ENCODE results near the gene GPR33.

The GPR33 gene

GRCh38 chr14:31487886-31488285, at the start of gene GPR33:
TSS of gene GPR33 (minus strand) at chr14:31488039. CDS start at chr14:31483965, 4,074 bp downstream.
- Mint-ChIP-seq H3K27ac (no peak within 1 kb of the TSS), H3K36me3 (no peaks in the 10 kb centered on the region), H3K4me3 (no peak within 1 kb of the TSS), H3K4me1 (no peaks in the 10 kb centered on the region), H3K9me3 (no peaks in the 10 kb centered on the region)
- no peak for DNase-seq (ENCODE audit: low spot score in 2 of 2)
- ATAC-seq: no peak

GRCh38 chr14:31536201-31536960, 48.5 kb upstream of the GPR33 start:
- no peak overlapping the region for H3K27ac Mint-ChIP-seq
- DNase-seq (ENCODE audit: low spot score in 2 of 2): no peak
- ATAC-seq: peak; percentile 60
- no peak overlapping the region for H3K4me3 Mint-ChIP-seq
- H3K36me3 Mint-ChIP-seq: no peaks in the 10 kb centered on the region
- no peaks in the 10 kb centered on the region for H3K9me3 Mint-ChIP-seq
- no peaks in the 10 kb centered on the region for H3K4me1 Mint-ChIP-seq

- H3K4me3 Mint-ChIP-seq: no peak overlapping the region
- no peak for ATAC-seq
- no peaks in the 10 kb centered on the region for H3K4me1 Mint-ChIP-seq
- DNase-seq (ENCODE audit: low spot score in 2 of 2): no peak
- H3K36me3 Mint-ChIP-seq: no peaks in the 10 kb centered on the region
- no peak overlapping the region for H3K27ac Mint-ChIP-seq
- H3K9me3 Mint-ChIP-seq: no peaks in the 10 kb centered on the region
Observed at GRCh38 chr14:31530136-31530535, 42.3 kb upstream of the GPR33 start.

GRCh38 chr14:31529053-31529452, 41.2 kb upstream of the GPR33 start:
- no peaks in the 10 kb centered on the region for H3K36me3 Mint-ChIP-seq
- no peak overlapping the region for H3K27ac Mint-ChIP-seq
- no peaks in the 10 kb centered on the region for H3K4me1 Mint-ChIP-seq
- no peak overlapping the region for H3K4me3 Mint-ChIP-seq
- DNase-seq (ENCODE audit: low spot score in 2 of 2) (no peak), ATAC-seq (no peak)
- H3K9me3 Mint-ChIP-seq: no peaks in the 10 kb centered on the region

GRCh38 chr14:31527546-31527945, 39.7 kb upstream of the GPR33 start:
- ATAC-seq: no peak

GRCh38 chr14:31527087-31527486, 39.2 kb upstream of the GPR33 start:
- H3K27ac Mint-ChIP-seq: no peak overlapping the region
- no peaks in the 10 kb centered on the region for H3K9me3 Mint-ChIP-seq
- H3K4me3 Mint-ChIP-seq: no peak overlapping the region
- ATAC-seq: no peak
- no peaks in the 10 kb centered on the region for H3K4me1 Mint-ChIP-seq
- DNase-seq (ENCODE audit: low spot score in 2 of 2): no peak
- H3K36me3 Mint-ChIP-seq: no peaks in the 10 kb centered on the region

More at GRCh38 chr14:31527546-31527945, 39.7 kb upstream of the GPR33 start:
- DNase-seq (ENCODE audit: low spot score in 2 of 2): no peak
- no peaks in the 10 kb centered on the region for H3K4me1 Mint-ChIP-seq
- H3K9me3 Mint-ChIP-seq: no peaks in the 10 kb centered on the region
- no peaks in the 10 kb centered on the region for H3K36me3 Mint-ChIP-seq
- H3K27ac Mint-ChIP-seq: no peak overlapping the region
- H3K4me3 Mint-ChIP-seq: no peak overlapping the region

GRCh38 chr14:31510855-31511254, 23.0 kb upstream of the GPR33 start:
- Mint-ChIP-seq H3K27ac (no peak overlapping the region), H3K9me3 (no peaks in the 10 kb centered on the region), H3K4me3 (no peak overlapping the region), H3K36me3 (no peaks in the 10 kb centered on the region), H3K4me1 (no peaks in the 10 kb centered on the region)
- ATAC-seq (no peak), DNase-seq (ENCODE audit: low spot score in 2 of 2) (no peak)

- Mint-ChIP-seq H3K27ac (no peak overlapping the region), H3K9me3 (no peaks in the 10 kb centered on the region), H3K36me3 (no peaks in the 10 kb centered on the region), H3K4me3 (no peak overlapping the region), H3K4me1 (no peaks in the 10 kb centered on the region)
- DNase-seq (ENCODE audit: low spot score in 2 of 2) (no peak), ATAC-seq (no peak)
Observed at GRCh38 chr14:31510222-31510621, 22.4 kb upstream of the GPR33 start.

GRCh38 chr14:31508135-31508534, 20.3 kb upstream of the GPR33 start:
- DNase-seq (ENCODE audit: low spot score in 2 of 2) (no peak), ATAC-seq (no peak)
- no peaks in the 10 kb centered on the region for H3K4me1 Mint-ChIP-seq
- no peak overlapping the region for H3K27ac Mint-ChIP-seq
- no peaks in the 10 kb centered on the region for H3K9me3 Mint-ChIP-seq
- no peak overlapping the region for H3K4me3 Mint-ChIP-seq
- H3K36me3 Mint-ChIP-seq: no peaks in the 10 kb centered on the region

- Mint-ChIP-seq H3K4me3 (no peak overlapping the region), H3K36me3 (no peaks in the 10 kb centered on the region), H3K4me1 (no peaks in the 10 kb centered on the region), H3K27ac (no peak overlapping the region), H3K9me3 (no peaks in the 10 kb centered on the region)
- DNase-seq (ENCODE audit: low spot score in 2 of 2) (no peak), ATAC-seq (no peak)
Observed at GRCh38 chr14:31505411-31505810, 17.6 kb upstream of the GPR33 start.

GRCh38 chr14:31501870-31502269, 14.0 kb upstream of the GPR33 start:
- DNase-seq (ENCODE audit: low spot score in 2 of 2): no peak
- Mint-ChIP-seq H3K9me3 (no peaks in the 10 kb centered on the region), H3K27ac (no peak overlapping the region), H3K4me1 (no peaks in the 10 kb centered on the region), H3K4me3 (no peak overlapping the region), H3K36me3 (no peaks in the 10 kb centered on the region)
- no peak for ATAC-seq

- Mint-ChIP-seq H3K27ac (no peak overlapping the region), H3K4me3 (no peak overlapping the region), H3K36me3 (no peaks in the 10 kb centered on the region), H3K9me3 (no peaks in the 10 kb centered on the region), H3K4me1 (no peaks in the 10 kb centered on the region)
- no peak for ATAC-seq
- no peak for DNase-seq (ENCODE audit: low spot score in 2 of 2)
Observed at GRCh38 chr14:31492759-31493498, 5.1 kb upstream of the GPR33 start.

GRCh38 chr14:31489691-31490090, 1.9 kb upstream of the GPR33 start:
- H3K27ac Mint-ChIP-seq: no peak overlapping the region
- H3K4me3 Mint-ChIP-seq: no peak overlapping the region
- DNase-seq (ENCODE audit: low spot score in 2 of 2): no peak
- H3K9me3 Mint-ChIP-seq: no peaks in the 10 kb centered on the region
- no peaks in the 10 kb centered on the region for H3K36me3 Mint-ChIP-seq
- ATAC-seq: no peak
- no peaks in the 10 kb centered on the region for H3K4me1 Mint-ChIP-seq

GRCh38 chr14:31486764-31487163, 1.1 kb downstream of the GPR33 start:
- ATAC-seq: no peak
- DNase-seq (ENCODE audit: low spot score in 2 of 2): no peak
- H3K36me3 Mint-ChIP-seq: no peaks in the 10 kb centered on the region
- H3K4me1 Mint-ChIP-seq: no peaks in the 10 kb centered on the region
- no peak overlapping the region for H3K27ac Mint-ChIP-seq
- no peaks in the 10 kb centered on the region for H3K9me3 Mint-ChIP-seq
- H3K4me3 Mint-ChIP-seq: no peak overlapping the region

- no peak overlapping the region for H3K4me3 Mint-ChIP-seq
- no peak overlapping the region for H3K27ac Mint-ChIP-seq
- H3K36me3 Mint-ChIP-seq: no peaks in the 10 kb centered on the region
- no peaks in the 10 kb centered on the region for H3K4me1 Mint-ChIP-seq
- no peaks in the 10 kb centered on the region for H3K9me3 Mint-ChIP-seq
- DNase-seq (ENCODE audit: low spot score in 2 of 2) (no peak), ATAC-seq (no peak)
Observed at GRCh38 chr14:31484754-31485153, 3.1 kb downstream of the GPR33 start.

GRCh38 chr14:31480156-31480555, 7.7 kb downstream of the GPR33 start:
- Mint-ChIP-seq H3K4me1 (no peaks in the 10 kb centered on the region), H3K9me3 (no peaks in the 10 kb centered on the region), H3K4me3 (no peak overlapping the region), H3K27ac (no peak overlapping the region), H3K36me3 (no peaks in the 10 kb centered on the region)
- DNase-seq (ENCODE audit: low spot score in 2 of 2) (no peak), ATAC-seq (no peak)
